Measurements from ENCODE around the gene ZFYVE28. TPM values are rescaled to one million over a fixed set of nuclear protein-coding genes. Genes with fewer than 3 reads are reported as not detected.

The ZFYVE28 gene
- total RNA-seq, 1 donor from 2014 or later, result 3.7 TPM

GRCh38 chr4:2318885-2319284 lies 99.6 kb downstream of the ZFYVE28 start:
- no peak for DNase-seq (ENCODE audit: low spot score in 2 of 2)
- FAIRE-seq, result no peak

GRCh38 chr4:2318476-2318875 lies 100.0 kb downstream of the ZFYVE28 start:
- no peak for FAIRE-seq
- no peak for DNase-seq (ENCODE audit: low spot score in 2 of 2)

- no peak for DNase-seq (ENCODE audit: low spot score in 2 of 2)
- no peak for FAIRE-seq
Measured at GRCh38 chr4:2313366-2313765, 105.1 kb downstream of the ZFYVE28 start.

- DNase-seq (ENCODE audit: low spot score in 2 of 2), result no peak
- FAIRE-seq, result no peak
Measured at GRCh38 chr4:2306773-2307410, 111.6 kb downstream of the ZFYVE28 start.

- FAIRE-seq, result no peak
- DNase-seq (ENCODE audit: low spot score in 2 of 2), result no peak
Measured at GRCh38 chr4:2305766-2306501, 112.5 kb downstream of the ZFYVE28 start.

GRCh38 chr4:2304877-2305561 lies 113.4 kb downstream of the ZFYVE28 start:
- DNase-seq (ENCODE audit: low spot score in 2 of 2) (no peak), FAIRE-seq (no peak)

- no peak for DNase-seq (ENCODE audit: low spot score in 2 of 2)
- no peak for FAIRE-seq
Measured at GRCh38 chr4:2304321-2304876, 114.0 kb downstream of the ZFYVE28 start.

- FAIRE-seq (no peak), DNase-seq (ENCODE audit: low spot score in 2 of 2) (no peak)
Measured at GRCh38 chr4:2303686-2304320, 114.6 kb downstream of the ZFYVE28 start.

- FAIRE-seq (no peak), DNase-seq (ENCODE audit: low spot score in 2 of 2) (no peak)
Measured at GRCh38 chr4:2303121-2303685, 115.2 kb downstream of the ZFYVE28 start.

- DNase-seq (ENCODE audit: low spot score in 2 of 2) (no peak), FAIRE-seq (no peak)
Measured at GRCh38 chr4:2302387-2303119, 115.9 kb downstream of the ZFYVE28 start.

GRCh38 chr4:2301806-2302205 lies 116.6 kb downstream of the ZFYVE28 start:
- no peak for DNase-seq (ENCODE audit: low spot score in 2 of 2)

GRCh38 chr4:2301225-2301642 lies 117.2 kb downstream of the ZFYVE28 start:
- FAIRE-seq, result no peak

More at GRCh38 chr4:2301806-2302205, 116.6 kb downstream of the ZFYVE28 start:
- FAIRE-seq, result no peak

GRCh38 chr4:2300431-2301224 lies 117.8 kb downstream of the ZFYVE28 start:
- DNase-seq (ENCODE audit: low spot score in 2 of 2), result no peak
- FAIRE-seq, result no peak

More at GRCh38 chr4:2301225-2301642, 117.2 kb downstream of the ZFYVE28 start:
- no peak for DNase-seq (ENCODE audit: low spot score in 2 of 2)

- DNase-seq (ENCODE audit: low spot score in 2 of 2), result no peak
- FAIRE-seq, result no peak
Measured at GRCh38 chr4:2299794-2300193, 118.7 kb downstream of the ZFYVE28 start.

- DNase-seq (ENCODE audit: low spot score in 2 of 2), result no peak
- FAIRE-seq, result no peak
Measured at GRCh38 chr4:2298532-2298991, 119.9 kb downstream of the ZFYVE28 start.

GRCh38 chr4:2297606-2298531 lies 120.6 kb downstream of the ZFYVE28 start:
- DNase-seq (ENCODE audit: low spot score in 2 of 2) (no peak), FAIRE-seq (no peak)
